Stimulated activated CD8-positive, alpha-beta memory T cell treated with anti-CD3 and anti-CD28 coated beads, Interleukin-2, amount 100 ng/mL, for 1 hour (primary cell): ENCODE measurements around the gene ACTR3C.
"Not testable (repeated sequence)": the region's sequence is repeated elsewhere in the genome, so short reads cannot be mapped to it uniquely, and the experiment has no call there.

ENCODE experiments used
- DNase-seq, 2 donors: peaks; one replicate each; pipeline ENCODE4 v3.0.0-alpha.2; 2020; ENCODE audit warnings: low read depth in 2 of 2

Gene ACTR3C

GRCh38 chr7:150202894-150203293, 120.5 kb downstream of the ACTR3C start:
- not testable (repeated sequence) for DNase-seq
